ENCODE measurements around the gene ABHD6. TPM values are rescaled to one million over a fixed set of nuclear protein-coding genes. Genes with fewer than 3 reads are reported as not detected.
A peak's percentile ranks its signal among the peaks of the same experiment; 100 is the strongest.

ABHD6 gene, protein sequence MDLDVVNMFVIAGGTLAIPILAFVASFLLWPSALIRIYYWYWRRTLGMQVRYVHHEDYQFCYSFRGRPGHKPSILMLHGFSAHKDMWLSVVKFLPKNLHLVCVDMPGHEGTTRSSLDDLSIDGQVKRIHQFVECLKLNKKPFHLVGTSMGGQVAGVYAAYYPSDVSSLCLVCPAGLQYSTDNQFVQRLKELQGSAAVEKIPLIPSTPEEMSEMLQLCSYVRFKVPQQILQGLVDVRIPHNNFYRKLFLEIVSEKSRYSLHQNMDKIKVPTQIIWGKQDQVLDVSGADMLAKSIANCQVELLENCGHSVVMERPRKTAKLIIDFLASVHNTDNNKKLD
- total RNA-seq: 1 to 10 TPM in 4 of 6 donors, under 1 TPM in 2; 0.69 to 4.6 (median 2.0) TPM
- polyA plus RNA-seq: 1 to 10 TPM; 2.1 to 5.5 TPM

DNA sequence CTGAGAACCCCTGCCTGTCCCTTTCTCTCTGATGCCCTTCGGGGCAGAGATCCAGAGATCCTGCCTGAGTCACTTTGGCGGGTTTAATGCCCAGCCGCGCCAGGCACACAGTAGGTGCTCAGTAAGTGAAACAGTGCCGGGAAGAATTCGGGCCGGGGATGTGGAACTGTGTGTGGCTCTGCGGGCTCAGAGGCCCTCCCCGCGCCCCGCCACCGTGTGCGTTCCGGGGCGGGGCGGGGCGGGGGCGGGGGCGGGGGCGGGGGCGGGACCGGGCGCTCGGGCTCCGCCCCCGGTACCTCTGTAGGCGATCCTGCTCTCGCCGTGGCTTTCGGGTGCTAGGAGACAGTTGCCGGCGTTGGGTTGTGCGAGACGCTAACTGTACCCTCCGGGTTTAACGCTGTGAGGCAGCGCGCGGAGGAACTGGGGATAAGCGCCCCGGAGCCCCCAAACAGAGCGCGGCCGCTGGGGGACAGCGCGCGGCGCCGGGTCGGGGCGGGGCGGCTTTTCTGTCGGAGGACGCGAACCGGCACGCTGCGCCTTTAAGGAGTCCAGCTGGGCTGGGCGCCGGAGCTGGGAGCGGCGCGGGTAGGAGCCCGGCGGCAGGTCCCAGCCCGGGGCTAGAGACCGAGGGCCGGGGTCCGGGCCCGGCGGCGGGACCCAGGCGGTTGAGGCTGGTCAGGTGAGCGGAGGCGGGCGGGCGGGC is at the start of gene ABHD6:
TSS of gene ABHD6 (plus strand) at position 555 of the 703 bp plus-strand sequence. CDS start 18,795 bp downstream, outside the sequence.
- Histone ChIP-seq H3K4me3 (peak within 1 kb of the TSS; percentile 70 to 92 (median 84)), H3K36me3 (no peaks in the 10 kb centered on the region), H3K27me3 (no peaks in the 10 kb centered on the region), H3K27ac (peak within 1 kb of the TSS in 2 of 4 donors; percentile 59 to 70), H3K4me1 (peaks cover 0 to 5% (median 0%) of the 10 kb centered on the region in 3 donors), H3K9me3 (no peaks in the 10 kb centered on the region)
- FAIRE-seq: no peak
- 0% methylated on average over 62 to 77 of the region's 77 CpGs for WGBS, 2 donors
- intact Hi-C loops (cut with DNase I): no loop called here
- peak; percentile 91 to 95 (median 94) for ATAC-seq
- TF ChIP-seq, protein P1, sequence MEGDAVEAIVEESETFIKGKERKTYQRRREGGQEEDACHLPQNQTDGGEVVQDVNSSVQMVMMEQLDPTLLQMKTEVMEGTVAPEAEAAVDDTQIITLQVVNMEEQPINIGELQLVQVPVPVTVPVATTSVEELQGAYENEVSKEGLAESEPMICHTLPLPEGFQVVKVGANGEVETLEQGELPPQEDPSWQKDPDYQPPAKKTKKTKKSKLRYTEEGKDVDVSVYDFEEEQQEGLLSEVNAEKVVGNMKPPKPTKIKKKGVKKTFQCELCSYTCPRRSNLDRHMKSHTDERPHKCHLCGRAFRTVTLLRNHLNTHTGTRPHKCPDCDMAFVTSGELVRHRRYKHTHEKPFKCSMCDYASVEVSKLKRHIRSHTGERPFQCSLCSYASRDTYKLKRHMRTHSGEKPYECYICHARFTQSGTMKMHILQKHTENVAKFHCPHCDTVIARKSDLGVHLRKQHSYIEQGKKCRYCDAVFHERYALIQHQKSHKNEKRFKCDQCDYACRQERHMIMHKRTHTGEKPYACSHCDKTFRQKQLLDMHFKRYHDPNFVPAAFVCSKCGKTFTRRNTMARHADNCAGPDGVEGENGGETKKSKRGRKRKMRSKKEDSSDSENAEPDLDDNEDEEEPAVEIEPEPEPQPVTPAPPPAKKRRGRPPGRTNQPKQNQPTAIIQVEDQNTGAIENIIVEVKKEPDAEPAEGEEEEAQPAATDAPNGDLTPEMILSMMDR (IDR thresholded peaks at IDR 0.05): no peak
- peak; percentile 68 to 91 (median 80) for DNase-seq

- intact Hi-C loops (cut with DNase I): loop anchor here in 2 of 3 donors (5.0 to 10.0 kb wide), 3 partner anchors 107 to 227 kb away; no protein-coding TSS in a partner anchor
- no peak overlapping the region for H3K4me3 ChIP-seq
- H3K27ac ChIP-seq: no peak overlapping the region
- 63 to 71% methylated on average over 6 of the region's 6 CpGs for WGBS, 2 donors
- H3K9me3 ChIP-seq: no peaks in the 10 kb centered on the region
- no peaks in the 10 kb centered on the region for H3K4me1 ChIP-seq
- peak in 1 of 6 donors; percentile 21 for DNase-seq
- TF ChIP-seq, protein P1 (IDR thresholded peaks at IDR 0.05): no peak
- H3K36me3 ChIP-seq: no peaks in the 10 kb centered on the region
- no peak for FAIRE-seq
- ATAC-seq: no peak
- H3K27me3 ChIP-seq: no peaks in the 10 kb centered on the region
Measured at GRCh38 chr3:58188173-58188564, 49.4 kb upstream of the ABHD6 start.

DNA sequence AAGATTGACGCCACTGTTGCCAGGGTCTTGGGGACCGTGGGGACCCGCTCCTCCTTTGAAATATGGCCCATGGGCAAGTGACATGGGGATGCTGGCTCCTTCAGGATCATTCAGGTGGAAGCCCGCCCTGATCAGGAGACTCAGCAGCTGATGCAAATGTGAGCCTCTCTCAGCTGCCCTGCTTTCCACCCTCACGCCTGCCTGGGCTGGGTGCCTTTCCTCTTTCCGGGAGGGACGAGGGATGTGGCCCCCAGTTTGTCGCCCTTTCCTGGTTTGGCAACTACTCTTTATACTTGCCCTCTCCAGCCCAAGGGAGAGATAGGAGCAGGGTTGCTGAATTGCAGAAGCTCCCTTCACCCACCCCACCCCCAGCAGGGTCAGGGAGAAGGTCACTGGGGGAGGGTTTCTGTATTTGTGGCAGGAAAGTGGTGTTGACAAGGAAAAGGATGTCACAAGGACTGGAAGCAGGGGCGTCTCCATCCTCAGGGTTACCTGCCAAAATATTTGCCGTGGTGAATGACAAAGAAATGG is 48.6 kb upstream of the ABHD6 start:
- H3K4me3 ChIP-seq: no peak overlapping the region
- DNase-seq: peak in 1 of 6 donors; percentile 35
- WGBS, 2 donors: 69 to 73% methylated on average over 10 of the region's 10 CpGs
- H3K27me3 ChIP-seq: no peaks in the 10 kb centered on the region
- TF ChIP-seq, protein P1 (IDR thresholded peaks at IDR 0.05): no peak
- ATAC-seq: no peak
- H3K9me3 ChIP-seq: no peaks in the 10 kb centered on the region
- H3K27ac ChIP-seq: no peak overlapping the region
- H3K36me3 ChIP-seq: no peaks in the 10 kb centered on the region
- FAIRE-seq: no peak
- intact Hi-C loops (cut with DNase I): loop anchor here in 2 of 3 donors (5.0 to 10.0 kb wide), 3 partner anchors 106 to 226 kb away; no protein-coding TSS in a partner anchor
- H3K4me1 ChIP-seq: no peaks in the 10 kb centered on the region

DNA sequence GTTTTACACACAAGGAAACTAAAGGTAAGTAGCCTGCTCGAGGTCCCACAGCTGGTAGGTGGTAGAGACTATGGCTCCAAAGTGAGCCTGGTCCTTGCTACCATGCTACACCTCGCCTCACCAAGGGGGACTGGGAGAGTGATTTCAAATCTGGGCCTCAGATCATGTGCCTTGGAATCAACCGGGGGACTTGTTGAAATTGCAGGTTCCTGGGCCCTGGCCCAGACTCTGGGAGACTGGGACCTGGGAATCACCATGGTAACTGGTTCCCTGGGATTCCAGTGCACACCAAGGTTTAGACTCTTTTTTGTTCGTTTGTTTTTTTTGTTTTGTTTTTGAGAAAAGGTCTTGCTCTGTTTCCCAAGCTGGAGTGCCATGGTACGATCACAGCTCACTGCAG is 47.9 kb upstream of the ABHD6 start:
- no peaks in the 10 kb centered on the region for H3K4me1 ChIP-seq
- no peak overlapping the region for H3K27ac ChIP-seq
- H3K27me3 ChIP-seq: no peaks in the 10 kb centered on the region
- H3K4me3 ChIP-seq: no peak overlapping the region
- intact Hi-C loops (cut with DNase I): loop anchor here in 2 of 3 donors (5.0 to 10.0 kb wide), 3 partner anchors 105 to 225 kb away; no protein-coding TSS in a partner anchor
- DNase-seq: no peak
- no peak for FAIRE-seq
- H3K9me3 ChIP-seq: no peaks in the 10 kb centered on the region
- TF ChIP-seq, protein P1 (IDR thresholded peaks at IDR 0.05): no peak
- 68 to 72% methylated on average over 5 of the region's 5 CpGs for WGBS, 2 donors
- ATAC-seq: no peak
- no peaks in the 10 kb centered on the region for H3K36me3 ChIP-seq
